SK-N-SH treated with all-trans-retinoic acid at 6 μM for 48 hours (cell line): ENCODE measurements around the gene POU3F2.
A peak's percentile ranks its signal among the peaks of the same experiment; 100 is the strongest.

Source experiments
- ATAC-seq: fragments of 200-7000 bp; cut with Tn5 transposase; 3 replicates; pipeline ENCODE4 v1.9.1; 2020; ENCODE audit warnings: mild to moderate bottlenecking, moderate library complexity
- ARNTL ChIP-seq: fragments of 450-650 bp; formaldehyde crosslinking; IDR thresholded peaks from 2 replicates; pipeline ENCODE4 v1.5.0; 2020; ENCODE audit warnings: low read depth, mild to moderate bottlenecking, moderate library complexity, borderline replicate concordance
- BACH2 ChIP-seq: fragments of 250-450 bp; sonication (Bioruptor Pico); IDR thresholded peaks from 2 replicates; pipeline ENCODE4 v1.9.0; 2021; ENCODE audit warnings: mild to moderate bottlenecking, borderline replicate concordance
- CSDC2 ChIP-seq: fragments of 250-450 bp; sonication (Bioruptor Pico); IDR thresholded peaks from 2 replicates; pipeline ENCODE4 v1.5.0; 2020; ENCODE audit warnings: mild to moderate bottlenecking, moderate library complexity
- CSRNP3 ChIP-seq: fragments of 250-450 bp; sonication (Bioruptor Pico); IDR thresholded peaks from 2 replicates; pipeline ENCODE4 v1.5.1; 2021; ENCODE audit warnings: mild to moderate bottlenecking, moderate library complexity
- GLIS3 ChIP-seq: fragments of 250-450 bp; sonication (Bioruptor Pico); IDR thresholded peaks from 2 replicates; pipeline ENCODE4 v1.5.0; 2020; ENCODE audit warnings: mild to moderate bottlenecking, moderate library complexity
- ISL1 ChIP-seq: fragments of 250-450 bp; sonication (Bioruptor Pico); IDR thresholded peaks from 2 replicates; pipeline ENCODE4 v2.1.2; 2022; ENCODE audit warnings: mild to moderate bottlenecking, moderate library complexity
- OSR1 ChIP-seq: fragments of 250-450 bp; sonication (Bioruptor Pico); IDR thresholded peaks from 2 replicates; pipeline ENCODE4 v1.8.0; 2022; ENCODE audit warnings: moderate library complexity, mild to moderate bottlenecking, inconsistent platforms
- PPARA ChIP-seq: fragments of 250-450 bp; sonication (Bioruptor Pico); IDR thresholded peaks from 2 replicates; pipeline ENCODE4 v1.5.0; 2020; ENCODE audit warnings: mild to moderate bottlenecking, borderline replicate concordance
- RARB ChIP-seq: fragments of 250-450 bp; sonication (Bioruptor Pico); IDR thresholded peaks from 2 replicates; pipeline ENCODE4 v1.8.0; 2021; ENCODE audit warnings: mild to moderate bottlenecking, moderate library complexity
- SNAI2 ChIP-seq: fragments of 250-450 bp; sonication (Bioruptor Pico); IDR thresholded peaks from 2 replicates; pipeline ENCODE4 v1.5.0; 2020; ENCODE audit warnings: mild to moderate bottlenecking, moderate library complexity
- TCF4 ChIP-seq: fragments of 250-450 bp; sonication (Bioruptor Pico); IDR thresholded peaks from 2 replicates; pipeline ENCODE4 v1.8.0; 2021; ENCODE audit warnings: mild to moderate bottlenecking, moderate library complexity, borderline replicate concordance
- TOX ChIP-seq: fragments of 250-450 bp; sonication (Bioruptor Pico); IDR thresholded peaks from 2 replicates; pipeline ENCODE4 v1.8.0; 2021; ENCODE audit warnings: mild to moderate bottlenecking, moderate library complexity, borderline replicate concordance
- ZC3H10 ChIP-seq: fragments of 250-450 bp; sonication (Bioruptor Pico); IDR thresholded peaks from 2 replicates; pipeline ENCODE4 v1.5.1; 2021; ENCODE audit warnings: mild to moderate bottlenecking, moderate library complexity
- ZFP3 ChIP-seq: fragments of 250-450 bp; sonication (Bioruptor Pico); IDR thresholded peaks from 2 replicates; pipeline ENCODE4 v1.5.0; 2020; ENCODE audit warnings: mild to moderate bottlenecking, moderate library complexity
- ZFP30 ChIP-seq: fragments of 450-650 bp; formaldehyde crosslinking; IDR thresholded peaks from 2 replicates; pipeline ENCODE4 v1.5.0; 2022; ENCODE audit warnings: mild to moderate bottlenecking, moderate library complexity
- ZNF565 ChIP-seq: fragments of 450-650 bp; formaldehyde crosslinking; conservative IDR thresholded peaks from 2 replicates; pipeline ENCODE4 v1.5.0; 2020; ENCODE audit warnings: low read depth, mild to moderate bottlenecking, moderate library complexity
- ZNF70 ChIP-seq: fragments of 450-650 bp; formaldehyde crosslinking; IDR thresholded peaks from 2 replicates; pipeline ENCODE4 v1.5.0; 2020; ENCODE audit warnings: mild to moderate bottlenecking, moderate library complexity
- ZNF8 ChIP-seq: fragments of 450-650 bp; formaldehyde crosslinking; IDR thresholded peaks from 2 replicates; pipeline ENCODE4 v1.5.0; 2020; ENCODE audit warnings: mild to moderate bottlenecking, moderate library complexity
- TF ChIP-seq, protein P1 (sequence below): fragments of 250-450 bp; sonication (Bioruptor Pico); IDR thresholded peaks from 2 replicates; pipeline ENCODE4 v1.8.0; 2021; ENCODE audit warnings: low read depth, mild to moderate bottlenecking, moderate library complexity, borderline replicate concordance
- TF ChIP-seq, protein P2 (sequence below): fragments of 250-450 bp; sonication (Bioruptor Pico); IDR thresholded peaks from 2 replicates; pipeline ENCODE4 v1.8.0; 2020; ENCODE audit warnings: mild to moderate bottlenecking, moderate library complexity, borderline replicate concordance
- TF ChIP-seq, protein P3 (sequence below): fragments of 250-450 bp; sonication (Bioruptor Pico); IDR thresholded peaks from 2 replicates; pipeline ENCODE4 v1.5.0; 2020; ENCODE audit warnings: mild to moderate bottlenecking, moderate library complexity
- TF ChIP-seq, protein P4 (sequence below): fragments of 250-450 bp; sonication (Bioruptor Pico); IDR thresholded peaks from 2 replicates; pipeline ENCODE4 v1.5.1; 2020; ENCODE audit warnings: low read depth, mild to moderate bottlenecking, moderate library complexity

Gene POU3F2

GRCh38 chr6:98871057-98871456 lies 36.7 kb downstream of the POU3F2 start:
- ATAC-seq: no peak
- TF ChIP-seq SNAI2: no peak
- peak; percentile 58 for TF ChIP-seq ISL1 (CRISPR knock-in tag)
- no peak for TF ChIP-seq TOX (CRISPR knock-in tag)
- TF ChIP-seq ZC3H10: no peak
- no peak for TF ChIP-seq ZFP30 (CRISPR knock-in tag)
- no peak for TF ChIP-seq PPARA

DNA sequence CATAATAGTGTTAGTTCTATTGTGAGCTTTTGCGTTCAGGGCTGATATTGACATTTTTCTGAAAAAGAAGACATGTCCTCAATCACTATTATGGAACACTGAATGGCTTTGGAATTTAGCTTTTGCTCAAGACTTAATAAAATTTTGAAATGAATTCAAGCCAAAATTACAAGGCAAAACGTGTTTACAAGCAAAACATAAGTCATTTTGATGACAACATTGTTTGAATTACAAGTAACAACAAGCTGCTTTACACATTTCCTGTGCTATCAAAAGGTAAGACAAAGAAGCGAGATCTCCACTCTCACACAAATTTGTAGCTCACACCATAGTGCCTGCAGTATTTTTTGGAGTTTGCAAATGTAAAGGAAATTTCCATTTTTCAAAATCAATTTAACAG lies 37.4 kb downstream of the POU3F2 start:
- ATAC-seq: no peak
- TF ChIP-seq ZC3H10 (no peak), GLIS3 (CRISPR knock-in tag) (no peak), BACH2 (CRISPR knock-in tag) (no peak), RARB (CRISPR knock-in tag) (no peak), TOX (CRISPR knock-in tag) (no peak), PPARA (no peak), OSR1 (no peak), ISL1 (CRISPR knock-in tag) (no peak), SNAI2 (no peak), CSDC2 (CRISPR knock-in tag) (no peak), ZNF8 (CRISPR knock-in tag) (no peak)
- TF ChIP-seq, protein P1, sequence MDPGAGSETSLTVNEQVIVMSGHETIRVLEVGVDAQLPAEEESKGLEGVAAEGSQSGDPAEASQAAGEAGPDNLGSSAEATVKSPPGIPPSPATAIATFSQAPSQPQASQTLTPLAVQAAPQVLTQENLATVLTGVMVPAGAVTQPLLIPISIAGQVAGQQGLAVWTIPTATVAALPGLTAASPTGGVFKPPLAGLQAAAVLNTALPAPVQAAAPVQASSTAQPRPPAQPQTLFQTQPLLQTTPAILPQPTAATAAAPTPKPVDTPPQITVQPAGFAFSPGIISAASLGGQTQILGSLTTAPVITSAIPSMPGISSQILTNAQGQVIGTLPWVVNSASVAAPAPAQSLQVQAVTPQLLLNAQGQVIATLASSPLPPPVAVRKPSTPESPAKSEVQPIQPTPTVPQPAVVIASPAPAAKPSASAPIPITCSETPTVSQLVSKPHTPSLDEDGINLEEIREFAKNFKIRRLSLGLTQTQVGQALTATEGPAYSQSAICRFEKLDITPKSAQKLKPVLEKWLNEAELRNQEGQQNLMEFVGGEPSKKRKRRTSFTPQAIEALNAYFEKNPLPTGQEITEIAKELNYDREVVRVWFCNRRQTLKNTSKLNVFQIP (CRISPR knock-in tag): no peak
- TF ChIP-seq, protein P2, sequence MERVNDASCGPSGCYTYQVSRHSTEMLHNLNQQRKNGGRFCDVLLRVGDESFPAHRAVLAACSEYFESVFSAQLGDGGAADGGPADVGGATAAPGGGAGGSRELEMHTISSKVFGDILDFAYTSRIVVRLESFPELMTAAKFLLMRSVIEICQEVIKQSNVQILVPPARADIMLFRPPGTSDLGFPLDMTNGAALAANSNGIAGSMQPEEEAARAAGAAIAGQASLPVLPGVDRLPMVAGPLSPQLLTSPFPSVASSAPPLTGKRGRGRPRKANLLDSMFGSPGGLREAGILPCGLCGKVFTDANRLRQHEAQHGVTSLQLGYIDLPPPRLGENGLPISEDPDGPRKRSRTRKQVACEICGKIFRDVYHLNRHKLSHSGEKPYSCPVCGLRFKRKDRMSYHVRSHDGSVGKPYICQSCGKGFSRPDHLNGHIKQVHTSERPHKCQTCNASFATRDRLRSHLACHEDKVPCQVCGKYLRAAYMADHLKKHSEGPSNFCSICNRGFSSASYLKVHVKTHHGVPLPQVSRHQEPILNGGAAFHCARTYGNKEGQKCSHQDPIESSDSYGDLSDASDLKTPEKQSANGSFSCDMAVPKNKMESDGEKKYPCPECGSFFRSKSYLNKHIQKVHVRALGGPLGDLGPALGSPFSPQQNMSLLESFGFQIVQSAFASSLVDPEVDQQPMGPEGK (CRISPR knock-in tag): no peak

GRCh38 chr6:98875375-98875774 lies 41.0 kb downstream of the POU3F2 start:
- no peak for ATAC-seq
- TF ChIP-seq, protein P3, sequence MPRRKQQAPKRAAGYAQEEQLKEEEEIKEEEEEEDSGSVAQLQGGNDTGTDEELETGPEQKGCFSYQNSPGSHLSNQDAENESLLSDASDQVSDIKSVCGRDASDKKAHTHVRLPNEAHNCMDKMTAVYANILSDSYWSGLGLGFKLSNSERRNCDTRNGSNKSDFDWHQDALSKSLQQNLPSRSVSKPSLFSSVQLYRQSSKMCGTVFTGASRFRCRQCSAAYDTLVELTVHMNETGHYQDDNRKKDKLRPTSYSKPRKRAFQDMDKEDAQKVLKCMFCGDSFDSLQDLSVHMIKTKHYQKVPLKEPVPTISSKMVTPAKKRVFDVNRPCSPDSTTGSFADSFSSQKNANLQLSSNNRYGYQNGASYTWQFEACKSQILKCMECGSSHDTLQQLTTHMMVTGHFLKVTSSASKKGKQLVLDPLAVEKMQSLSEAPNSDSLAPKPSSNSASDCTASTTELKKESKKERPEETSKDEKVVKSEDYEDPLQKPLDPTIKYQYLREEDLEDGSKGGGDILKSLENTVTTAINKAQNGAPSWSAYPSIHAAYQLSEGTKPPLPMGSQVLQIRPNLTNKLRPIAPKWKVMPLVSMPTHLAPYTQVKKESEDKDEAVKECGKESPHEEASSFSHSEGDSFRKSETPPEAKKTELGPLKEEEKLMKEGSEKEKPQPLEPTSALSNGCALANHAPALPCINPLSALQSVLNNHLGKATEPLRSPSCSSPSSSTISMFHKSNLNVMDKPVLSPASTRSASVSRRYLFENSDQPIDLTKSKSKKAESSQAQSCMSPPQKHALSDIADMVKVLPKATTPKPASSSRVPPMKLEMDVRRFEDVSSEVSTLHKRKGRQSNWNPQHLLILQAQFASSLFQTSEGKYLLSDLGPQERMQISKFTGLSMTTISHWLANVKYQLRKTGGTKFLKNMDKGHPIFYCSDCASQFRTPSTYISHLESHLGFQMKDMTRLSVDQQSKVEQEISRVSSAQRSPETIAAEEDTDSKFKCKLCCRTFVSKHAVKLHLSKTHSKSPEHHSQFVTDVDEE (CRISPR knock-in tag): no peak
- no peak for TF ChIP-seq CSRNP3 (CRISPR knock-in tag)
- TF ChIP-seq, all 23 proteins: peak for 0

- ATAC-seq: no peak
- TF ChIP-seq RARB (CRISPR knock-in tag): no peak
- no peak for TF ChIP-seq ZNF8 (CRISPR knock-in tag)
- TF ChIP-seq ZC3H10: no peak
- TF ChIP-seq, protein P2 (CRISPR knock-in tag): no peak
- TF ChIP-seq PPARA: no peak
- no peak for TF ChIP-seq ARNTL (CRISPR knock-in tag)
- TF ChIP-seq, protein P4, sequence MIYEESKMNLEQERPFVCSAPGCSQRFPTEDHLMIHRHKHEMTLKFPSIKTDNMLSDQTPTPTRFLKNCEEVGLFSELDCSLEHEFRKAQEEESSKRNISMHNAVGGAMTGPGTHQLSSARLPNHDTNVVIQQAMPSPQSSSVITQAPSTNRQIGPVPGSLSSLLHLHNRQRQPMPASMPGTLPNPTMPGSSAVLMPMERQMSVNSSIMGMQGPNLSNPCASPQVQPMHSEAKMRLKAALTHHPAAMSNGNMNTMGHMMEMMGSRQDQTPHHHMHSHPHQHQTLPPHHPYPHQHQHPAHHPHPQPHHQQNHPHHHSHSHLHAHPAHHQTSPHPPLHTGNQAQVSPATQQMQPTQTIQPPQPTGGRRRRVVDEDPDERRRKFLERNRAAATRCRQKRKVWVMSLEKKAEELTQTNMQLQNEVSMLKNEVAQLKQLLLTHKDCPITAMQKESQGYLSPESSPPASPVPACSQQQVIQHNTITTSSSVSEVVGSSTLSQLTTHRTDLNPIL (CRISPR knock-in tag): no peak
- TF ChIP-seq TOX (CRISPR knock-in tag): no peak
- no peak for TF ChIP-seq ZNF565
- no peak for TF ChIP-seq ZFP3 (CRISPR knock-in tag)
- TF ChIP-seq CSRNP3 (CRISPR knock-in tag): no peak
- TF ChIP-seq TCF4 (CRISPR knock-in tag): no peak
- TF ChIP-seq GLIS3 (CRISPR knock-in tag): no peak
- no peak for TF ChIP-seq ZFP30 (CRISPR knock-in tag)
- no peak for TF ChIP-seq SNAI2
- no peak for TF ChIP-seq ZNF70 (CRISPR knock-in tag)
Observed at GRCh38 chr6:98877250-98877649, 42.9 kb downstream of the POU3F2 start.
